Colonic mucosa (tissue), 4 donors: Measurements from ENCODE around the gene LYZL2. TPM values are rescaled to one million over a fixed set of nuclear protein-coding genes. Genes with fewer than 3 reads are reported as not detected.

Experiments used
- DNase-seq: peaks from one replicate; pipeline ENCODE4 v3.0.0-alpha.2; 2020
- H3K27ac ChIP-seq: fragments of 200-600 bp; one replicate; pipeline ENCODE4 v1.8.0; 2021
- H3K27me3 ChIP-seq: fragments of 200-600 bp; one replicate; pipeline ENCODE4 v1.8.0; 2021
- H3K36me3 ChIP-seq: fragments of 200-600 bp; one replicate; pipeline ENCODE4 v1.8.0; 2021
- H3K4me1 ChIP-seq: fragments of 200-600 bp; one replicate; pipeline ENCODE4 v1.8.0; 2021; ENCODE audit warnings: mild to moderate bottlenecking
- H3K4me3 ChIP-seq: fragments of 200-600 bp; one replicate; pipeline ENCODE4 v1.8.0; 2021
- H3K9ac ChIP-seq, 2 donors: one replicate each; pipeline ENCODE4 v1.7.0; 2013; ENCODE audit warnings: control low read depth in 2 of 2, low read depth in 2 of 2, low read length in 2 of 2
- H3K9me3 ChIP-seq: fragments of 200-600 bp; one replicate; pipeline ENCODE4 v1.8.0; 2021
- intact Hi-C: fragments of 100-400 bp; cut with DNase I; formaldehyde crosslinking; loops from one replicate; pipeline ENCODE4 v1.14.1; 2022
- total RNA-seq, 2 donors: library from RNA; stranded (reverse); fragmentation: NEBNext Ultra II Directional in 1 of 2; extraction: Animal tissue kit (Norgen Biotek cat#: 25700) in 1 of 2; gene quantifications; one replicate each; pipeline ENCODE4 v1.2.1, GENCODE V29; 2021
- TF ChIP-seq, protein P1 (sequence below): fragments of 200-600 bp; IDR thresholded peaks from one replicate; pipeline ENCODE4 v1.8.0; 2022; ENCODE audit warnings: antibody characterized with exemption, mild to moderate bottlenecking
- donor health status: healthy.
- donor health status: DM: no; HTN: no; CAD: no.
- donor health status: DM: no; HTN: no; CAD: no.

The LYZL2 gene
- total RNA-seq, 2 donors from 2014 or later, result not detected

DNA sequence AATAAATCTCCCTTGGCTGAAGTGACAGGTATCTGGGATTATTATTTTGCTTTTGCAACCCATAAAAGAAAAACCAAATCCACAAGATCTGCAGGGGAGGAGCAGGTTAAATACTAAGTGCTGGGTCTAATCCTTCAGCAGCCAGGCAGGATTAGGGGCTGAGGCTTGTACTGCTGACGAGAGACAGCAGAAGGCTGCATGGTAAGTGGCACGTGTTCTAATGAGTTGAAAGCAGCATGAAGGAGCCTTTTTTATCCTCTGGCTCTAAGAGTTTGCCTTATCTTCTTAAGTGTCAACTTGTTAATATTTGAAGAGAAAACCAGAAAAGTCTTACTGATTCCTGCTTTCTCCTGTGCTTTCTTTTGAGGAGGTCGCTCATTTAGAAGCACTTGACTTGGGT lies 50.0 kb downstream of the LYZL2 start:
- peaks cover 8% of the 10 kb centered on the region for H3K4me1 ChIP-seq
- no peak overlapping the region for H3K4me3 ChIP-seq
- DNase-seq, result no peak
- no peaks in the 10 kb centered on the region for H3K36me3 ChIP-seq
- intact Hi-C loops, result no loop called here
- H3K27me3 ChIP-seq, result no peaks in the 10 kb centered on the region
- TF ChIP-seq, protein P1, sequence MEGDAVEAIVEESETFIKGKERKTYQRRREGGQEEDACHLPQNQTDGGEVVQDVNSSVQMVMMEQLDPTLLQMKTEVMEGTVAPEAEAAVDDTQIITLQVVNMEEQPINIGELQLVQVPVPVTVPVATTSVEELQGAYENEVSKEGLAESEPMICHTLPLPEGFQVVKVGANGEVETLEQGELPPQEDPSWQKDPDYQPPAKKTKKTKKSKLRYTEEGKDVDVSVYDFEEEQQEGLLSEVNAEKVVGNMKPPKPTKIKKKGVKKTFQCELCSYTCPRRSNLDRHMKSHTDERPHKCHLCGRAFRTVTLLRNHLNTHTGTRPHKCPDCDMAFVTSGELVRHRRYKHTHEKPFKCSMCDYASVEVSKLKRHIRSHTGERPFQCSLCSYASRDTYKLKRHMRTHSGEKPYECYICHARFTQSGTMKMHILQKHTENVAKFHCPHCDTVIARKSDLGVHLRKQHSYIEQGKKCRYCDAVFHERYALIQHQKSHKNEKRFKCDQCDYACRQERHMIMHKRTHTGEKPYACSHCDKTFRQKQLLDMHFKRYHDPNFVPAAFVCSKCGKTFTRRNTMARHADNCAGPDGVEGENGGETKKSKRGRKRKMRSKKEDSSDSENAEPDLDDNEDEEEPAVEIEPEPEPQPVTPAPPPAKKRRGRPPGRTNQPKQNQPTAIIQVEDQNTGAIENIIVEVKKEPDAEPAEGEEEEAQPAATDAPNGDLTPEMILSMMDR, result no peak
- no peak overlapping the region for H3K27ac ChIP-seq
- no peaks in the 10 kb centered on the region for H3K9me3 ChIP-seq
- no peak overlapping the region for H3K9ac ChIP-seq

DNA sequence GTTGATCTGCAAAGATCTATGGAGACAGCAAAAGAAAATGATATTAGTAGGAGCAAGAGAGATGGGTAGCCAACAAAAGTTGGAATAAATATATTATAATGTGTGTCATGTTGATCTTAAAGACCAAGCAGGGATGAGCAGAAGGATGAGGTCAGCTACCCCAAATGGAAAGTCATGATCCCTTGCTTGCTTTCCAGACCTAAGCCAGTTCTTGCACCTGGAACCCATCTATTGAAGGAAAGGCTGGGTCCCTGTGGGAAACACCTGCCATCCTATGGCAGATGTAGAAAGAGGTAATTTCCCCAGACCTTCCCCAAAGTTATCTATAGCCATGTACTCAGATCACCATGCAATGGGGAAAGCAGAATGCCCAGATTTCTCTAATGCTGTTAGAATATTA lies 52.5 kb downstream of the LYZL2 start:
- no peaks in the 10 kb centered on the region for H3K4me1 ChIP-seq
- H3K4me3 ChIP-seq, result no peak overlapping the region
- no peak for DNase-seq
- no peaks in the 10 kb centered on the region for H3K36me3 ChIP-seq
- no peak overlapping the region for H3K27ac ChIP-seq
- H3K9me3 ChIP-seq, result no peaks in the 10 kb centered on the region
- intact Hi-C loops, result no loop called here
- no peak overlapping the region for H3K9ac ChIP-seq
- TF ChIP-seq, protein P1, result no peak
- no peaks in the 10 kb centered on the region for H3K27me3 ChIP-seq

DNA sequence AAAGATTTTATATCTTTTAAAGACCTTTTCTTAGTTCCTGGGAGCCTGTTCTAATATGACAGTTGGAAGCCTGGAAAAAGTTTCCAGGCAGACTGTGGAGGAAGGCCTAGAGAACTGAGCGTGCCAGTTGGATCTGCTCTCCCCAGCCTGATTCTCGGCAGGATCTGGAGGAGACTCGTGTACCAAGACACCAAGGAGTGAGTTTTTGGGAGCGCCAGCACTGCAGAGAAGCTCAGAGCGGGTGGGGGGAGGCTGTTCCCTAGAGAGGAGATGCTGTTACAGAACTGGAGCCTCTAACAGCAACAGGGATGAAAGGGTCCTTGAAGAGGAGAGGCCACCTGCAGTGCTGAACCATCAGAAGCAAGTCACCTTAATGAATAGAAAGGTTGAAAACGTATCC lies 52.9 kb downstream of the LYZL2 start:
- Histone ChIP-seq H3K9ac (no peak overlapping the region), H3K27ac (no peak overlapping the region), H3K27me3 (no peaks in the 10 kb centered on the region), H3K4me3 (no peak overlapping the region), H3K36me3 (no peaks in the 10 kb centered on the region), H3K9me3 (no peaks in the 10 kb centered on the region), H3K4me1 (no peaks in the 10 kb centered on the region)
- no peak for DNase-seq
- TF ChIP-seq, protein P1, result no peak
- intact Hi-C loops, result no loop called here

DNA sequence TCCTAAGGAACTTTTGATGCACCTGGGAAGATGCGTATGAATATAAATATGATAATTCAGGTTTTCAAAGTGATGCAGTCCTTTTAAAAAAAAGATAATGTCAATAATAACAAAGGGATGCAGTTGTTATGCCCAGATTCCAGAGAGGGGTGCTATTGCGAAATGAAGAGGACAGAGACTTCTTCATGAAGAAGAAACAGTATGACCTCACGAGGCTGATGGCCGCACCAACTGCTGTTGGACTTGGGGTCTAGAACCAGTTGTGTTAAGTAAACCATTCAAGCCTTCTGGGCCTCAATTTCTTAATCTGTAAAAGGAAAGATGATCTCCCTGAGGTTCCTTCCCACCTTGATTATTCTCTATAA lies 55.1 kb downstream of the LYZL2 start:
- intact Hi-C loops, result no loop called here
- DNase-seq, result no peak
- H3K4me1 ChIP-seq, result no peaks in the 10 kb centered on the region
- no peak overlapping the region for H3K4me3 ChIP-seq
- H3K36me3 ChIP-seq, result no peaks in the 10 kb centered on the region
- no peaks in the 10 kb centered on the region for H3K27me3 ChIP-seq
- TF ChIP-seq, protein P1, result no peak
- H3K27ac ChIP-seq, result no peak overlapping the region
- H3K9me3 ChIP-seq, result no peaks in the 10 kb centered on the region
- no peak overlapping the region for H3K9ac ChIP-seq

- no peaks in the 10 kb centered on the region for H3K4me1 ChIP-seq
- no peak overlapping the region for H3K27ac ChIP-seq
- intact Hi-C loops, result no loop called here
- H3K36me3 ChIP-seq, result no peaks in the 10 kb centered on the region
- H3K27me3 ChIP-seq, result no peaks in the 10 kb centered on the region
- TF ChIP-seq, protein P1, result no peak
- no peak overlapping the region for H3K4me3 ChIP-seq
- H3K9me3 ChIP-seq, result no peaks in the 10 kb centered on the region
- no peak overlapping the region for H3K9ac ChIP-seq
- no peak for DNase-seq
These were observed 55.7 kb downstream of the LYZL2 start for GRCh38 chr10:30573721-30574431.
